Left lung (tissue), 10 donors: ENCODE measurements around the gene ZNF582. TPM values are rescaled to one million over a fixed set of nuclear protein-coding genes. Genes with fewer than 3 reads are reported as not detected.

Experiments
- ATAC-seq: fragments of 200-7000 bp; cut with Tn5 transposase; one replicate; pipeline ENCODE4 v1.9.1; 2020; ENCODE audit warnings: moderate library complexity
- DNase-seq, 4 donors: peaks; one replicate each; pipeline ENCODE4 v3.0.0-alpha.2; 2013 to 2020
- H3K27ac ChIP-seq, 2 donors: fragments of 200-600 bp; sonication (generic) in 1 of 2; one replicate each; pipeline versions ENCODE4 v1.5.0 to v1.8.0; 2020 to 2021
- H3K27me3 ChIP-seq, 2 donors: fragments of 200-600 bp; sonication (generic) in 1 of 2; one replicate each; pipeline versions ENCODE4 v1.5.0 to v1.8.0; 2020 to 2021
- H3K36me3 ChIP-seq, 2 donors: fragments of 200-600 bp; sonication (generic) in 1 of 2; one replicate each; pipeline versions ENCODE4 v1.5.0 to v1.8.0; 2020 to 2021
- H3K4me1 ChIP-seq, 2 donors: fragments of 200-600 bp; one replicate each; pipeline ENCODE4 v1.8.0; 2021
- H3K4me3 ChIP-seq, 2 donors: fragments of 200-600 bp; sonication (generic) in 1 of 2; one replicate each; pipeline versions ENCODE4 v1.5.0 to v1.8.0; 2020 to 2021; ENCODE audit warnings: mild to moderate bottlenecking in 1 of 2
- H3K9me3 ChIP-seq, 2 donors: fragments of 200-600 bp; sonication (generic) in 1 of 2; one replicate each; pipeline versions ENCODE4 v1.5.0 to v1.8.0; 2020 to 2021
- CTCF ChIP-seq, 2 donors: fragments of 200-600 bp; sonication (generic) in 1 of 2; IDR thresholded peaks; one replicate each; pipeline versions ENCODE4 v1.5.0 to v1.8.0; 2021; ENCODE audit warnings: antibody characterized with exemption in 2 of 2
- intact Hi-C, 2 donors: fragments of 100-400 bp; cut with DNase I; formaldehyde crosslinking; loops; one replicate each; pipeline versions ENCODE4 v1.11.2 to v1.14.2; 2022
- polyA plus RNA-seq, 6 donors: library from polyadenylated mRNA; unstranded; fragments of 120-200 nt; gene quantifications; one replicate each; pipeline ENCODE4 v1.2.1, GENCODE V29; 2013; ENCODE audit not compliant: insufficient read length in 6 of 6
- total RNA-seq, 2 donors: library from RNA; stranded (reverse); fragmentation: NEBNext Ultra II Directional; extraction: Animal tissue kit (Norgen Biotek cat#: 25700); gene quantifications; one replicate each; pipeline ENCODE4 v1.2.1, GENCODE V29; 2021
- donor health status: DM: no; HTN: yes; CAD: no.
- donor health status: DM: no; HTN: no; CAD: no.

Gene ZNF582
- total and polyA plus RNA-seq, 8 donors = 2.9 to 13.1 (median 8.9) TPM

GRCh38 chr19:56398809-56399208 is 5.5 kb upstream of the ZNF582 start:
- Histone ChIP-seq H3K9me3 (peaks cover 0 to 83% of the 10 kb centered on the region in 2 donors), H3K27ac (no peak overlapping the region), H3K4me3 (no peak overlapping the region), H3K36me3 (peaks cover 0 to 26% of the 10 kb centered on the region in 2 donors), H3K27me3 (no peaks in the 10 kb centered on the region), H3K4me1 (peaks cover 0 to 7% of the 10 kb centered on the region in 2 donors)
- ATAC-seq = no peak
- DNase-seq = no peak
- TF ChIP-seq CTCF (IDR thresholded peaks at IDR 0.05) = no peak
- intact Hi-C loops = no loop called here

- TF ChIP-seq CTCF (IDR thresholded peaks at IDR 0.05) = no peak
- DNase-seq (no peak), ATAC-seq (no peak)
- intact Hi-C loops = no loop called here
- Histone ChIP-seq H3K36me3 (peaks cover 0 to 54% of the 10 kb centered on the region in 2 donors), H3K4me3 (no peak overlapping the region), H3K27me3 (no peaks in the 10 kb centered on the region), H3K4me1 (no peaks in the 10 kb centered on the region), H3K27ac (no peak overlapping the region), H3K9me3 (peaks cover 0 to 96% of the 10 kb centered on the region in 2 donors)
Observed at GRCh38 chr19:56383826-56384605, 9.3 kb downstream of the ZNF582 start.

- peaks cover 4 to 97% of the 10 kb centered on the region in 2 donors for H3K9me3 ChIP-seq
- H3K4me3 ChIP-seq = no peak overlapping the region
- no peak for TF ChIP-seq CTCF (IDR thresholded peaks at IDR 0.05)
- H3K4me1 ChIP-seq = no peaks in the 10 kb centered on the region
- H3K27ac ChIP-seq = no peak overlapping the region
- ATAC-seq (no peak), DNase-seq (no peak)
- intact Hi-C loops = no loop called here
- H3K36me3 ChIP-seq = peaks cover 0 to 73% of the 10 kb centered on the region in 2 donors
- H3K27me3 ChIP-seq = no peaks in the 10 kb centered on the region
Observed at GRCh38 chr19:56377105-56377924, 16.0 kb downstream of the ZNF582 start.

- peaks cover 4 to 74% of the 10 kb centered on the region in 2 donors for H3K9me3 ChIP-seq
- H3K27me3 ChIP-seq = no peaks in the 10 kb centered on the region
- ATAC-seq (no peak), DNase-seq (no peak)
- no peak for TF ChIP-seq CTCF (IDR thresholded peaks at IDR 0.05)
- H3K4me1 ChIP-seq = peaks cover 4 to 11% of the 10 kb centered on the region in 2 donors
- H3K27ac ChIP-seq = no peak overlapping the region
- intact Hi-C loops = no loop called here
- peaks cover 0 to 71% of the 10 kb centered on the region in 2 donors for H3K36me3 ChIP-seq
- H3K4me3 ChIP-seq = no peak overlapping the region
Observed at GRCh38 chr19:56372281-56372680, 21.1 kb downstream of the ZNF582 start.
